HEK293 (cell line): ENCODE data around the gene TWF2.

Experiments
- CTCF ChIA-PET: fragments of 350-600 bp; formaldehyde crosslinking; extraction: SDS; loops from one replicate; lab custom pipeline; 2021; ENCODE audit warnings: antibody characterized with exemption; lab: Yijun Ruan, JAX
- POLR2A ChIA-PET: fragments of 300-600 bp; formaldehyde crosslinking; extraction: SDS; loops from one replicate; lab custom pipeline; 2020; ENCODE audit warnings: antibody characterized with exemption, inconsistent platforms; lab: Yijun Ruan, JAX
- H3K27ac ChIP-seq: fragments of 200-500 bp; sonication (Bioruptor generic); 2 replicates; pipeline ENCODE4 v1.5.1; 2014; ENCODE audit warnings: low read depth, low read length, control low read depth, inconsistent platforms; ENCODE audit errors: extremely low read depth
- H3K36me3 ChIP-seq, 2 experiments: fragments of 200-500 bp in 1 of 2; sonication (Bioruptor generic) in 1 of 2; 1 replicate in 1 of 2; 2 replicates in 1 of 2; pipeline ENCODE4 v1.5.1; 2014 to 2017; ENCODE audit warnings: inconsistent platforms in 2 of 2, low read length in 2 of 2; ENCODE audit not compliant: control insufficient read depth in 2 of 2, insufficient read depth in 1 of 2
- H3K4me1 ChIP-seq: fragments of 200-500 bp; sonication (Bioruptor generic); 2 replicates; pipeline ENCODE4 v1.5.1; 2014; ENCODE audit warnings: mild to moderate bottlenecking, low read length, inconsistent platforms; ENCODE audit not compliant: control insufficient read depth, insufficient read depth
- H3K4me3 ChIP-seq: 2 replicates; pipeline ENCODE4 v1.5.1; 2011; ENCODE audit warnings: low read depth, mild to moderate bottlenecking, control low read depth, low read length, moderate library complexity
- H3K9me3 ChIP-seq: fragments of 200-500 bp; sonication (Bioruptor generic); 2 replicates; pipeline ENCODE4 v1.5.1; 2014; ENCODE audit warnings: low read depth, low read length, inconsistent platforms; ENCODE audit not compliant: control insufficient read depth, insufficient read depth
- ATF2 ChIP-seq: fragments of 450-650 bp; formaldehyde crosslinking; IDR thresholded peaks from 2 replicates; pipeline ENCODE4 v1.5.1; 2016; ENCODE audit warnings: missing biosample characterization, missing genetic modification characterization, low read depth
- IKZF3 ChIP-seq: fragments of 450-650 bp; IDR thresholded peaks from 2 replicates; pipeline ENCODE4 v1.5.0; 2018; ENCODE audit warnings: missing biosample characterization, mild to moderate bottlenecking, missing genetic modification characterization, moderate library complexity
- INSM2 ChIP-seq: fragments of 450-650 bp; formaldehyde crosslinking; IDR thresholded peaks from 2 replicates; pipeline ENCODE4 v1.5.1; 2016; ENCODE audit warnings: missing biosample characterization, missing genetic modification characterization
- KLF16 ChIP-seq: fragments of 450-650 bp; formaldehyde crosslinking; IDR thresholded peaks from 2 replicates; pipeline ENCODE4 v1.5.1; 2017; ENCODE audit warnings: missing biosample characterization, missing genetic modification characterization
- KLF8 ChIP-seq: fragments of 450-650 bp; formaldehyde crosslinking; IDR thresholded peaks from 2 replicates; pipeline ENCODE4 v1.5.1; 2016; ENCODE audit warnings: missing biosample characterization, missing genetic modification characterization
- ZBTB20 ChIP-seq: fragments of 450-650 bp; formaldehyde crosslinking; IDR thresholded peaks from 2 replicates; pipeline ENCODE4 v1.5.1; 2016; ENCODE audit warnings: missing biosample characterization, missing genetic modification characterization
- ZBTB48 ChIP-seq: fragments of 450-650 bp; formaldehyde crosslinking; IDR thresholded peaks from 2 replicates; pipeline ENCODE4 v1.5.1; 2016; ENCODE audit warnings: missing biosample characterization, missing genetic modification characterization
- ZFP37 ChIP-seq: fragments of 450-650 bp; formaldehyde crosslinking; IDR thresholded peaks from 2 replicates; pipeline ENCODE4 v1.5.1; 2016; ENCODE audit warnings: missing biosample characterization, missing genetic modification characterization
- ZFP41 ChIP-seq: fragments of 450-650 bp; formaldehyde crosslinking; IDR thresholded peaks from 2 replicates; pipeline ENCODE4 v1.5.1; 2016; ENCODE audit warnings: missing biosample characterization, missing genetic modification characterization, borderline replicate concordance
- ZNF157 ChIP-seq: fragments of 450-650 bp; formaldehyde crosslinking; IDR thresholded peaks from 2 replicates; pipeline ENCODE4 v1.5.1; 2016; ENCODE audit warnings: missing biosample characterization, missing genetic modification characterization
- ZNF24 ChIP-seq: fragments of 450-650 bp; formaldehyde crosslinking; IDR thresholded peaks from 2 replicates; pipeline ENCODE4 v1.5.1; 2016; ENCODE audit warnings: missing biosample characterization, missing genetic modification characterization
- ZNF280D ChIP-seq: fragments of 450-650 bp; formaldehyde crosslinking; IDR thresholded peaks from 2 replicates; pipeline ENCODE4 v1.5.1; 2016; ENCODE audit warnings: missing biosample characterization, missing genetic modification characterization
- ZNF302 ChIP-seq: fragments of 450-650 bp; formaldehyde crosslinking; IDR thresholded peaks from 2 replicates; pipeline ENCODE4 v1.5.1; 2016; ENCODE audit warnings: missing biosample characterization, missing genetic modification characterization, low read depth
- ZNF366 ChIP-seq: fragments of 450-650 bp; formaldehyde crosslinking; conservative IDR thresholded peaks from 2 replicates; pipeline ENCODE4 v1.5.1; 2016; ENCODE audit warnings: missing biosample characterization, missing genetic modification characterization
- ZNF585B ChIP-seq: fragments of 450-650 bp; formaldehyde crosslinking; IDR thresholded peaks from 2 replicates; pipeline ENCODE4 v1.5.1; 2016; ENCODE audit warnings: missing biosample characterization, missing genetic modification characterization
- ZNF626 ChIP-seq: fragments of 450-650 bp; sonication (Bioruptor Pico); formaldehyde crosslinking; IDR thresholded peaks from 2 replicates; pipeline ENCODE4 v1.5.1; 2018; ENCODE audit warnings: missing biosample characterization, missing genetic modification characterization, inconsistent platforms
- ZNF677 ChIP-seq: fragments of 450-650 bp; IDR thresholded peaks from 2 replicates; pipeline ENCODE4 v1.5.0; 2018; ENCODE audit warnings: missing biosample characterization, mild to moderate bottlenecking, missing genetic modification characterization, moderate library complexity
- ZNF707 ChIP-seq: fragments of 450-650 bp; formaldehyde crosslinking; IDR thresholded peaks from 2 replicates; pipeline ENCODE4 v1.5.1; 2016; ENCODE audit warnings: missing biosample characterization, missing genetic modification characterization
- ZNF768 ChIP-seq: fragments of 450-650 bp; formaldehyde crosslinking; IDR thresholded peaks from 2 replicates; pipeline ENCODE4 v1.5.1; 2018; ENCODE audit warnings: missing biosample characterization, mild to moderate bottlenecking, missing genetic modification characterization
- ZNF777 ChIP-seq: fragments of 450-650 bp; formaldehyde crosslinking; IDR thresholded peaks from 2 replicates; pipeline ENCODE4 v1.5.1; 2017; ENCODE audit warnings: missing biosample characterization, missing genetic modification characterization, borderline replicate concordance
- ZNF830 ChIP-seq: fragments of 450-650 bp; IDR thresholded peaks from 2 replicates; pipeline ENCODE4 v1.5.0; 2018; ENCODE audit warnings: missing biosample characterization, missing genetic modification characterization, low read depth, mild to moderate bottlenecking, moderate library complexity
- TF ChIP-seq, protein P1 (sequence below): fragments of 450-650 bp; formaldehyde crosslinking; IDR thresholded peaks from 2 replicates; pipeline ENCODE4 v1.5.1; 2016; ENCODE audit warnings: missing biosample characterization, missing genetic modification characterization
- TF ChIP-seq, protein P2 (sequence below): fragments of 450-650 bp; formaldehyde crosslinking; IDR thresholded peaks from 2 replicates; pipeline ENCODE4 v1.5.1; 2016; ENCODE audit warnings: missing biosample characterization, missing genetic modification characterization, low read depth
- TF ChIP-seq, protein P3 (sequence below): fragments of 450-650 bp; formaldehyde crosslinking; IDR thresholded peaks from 2 replicates; pipeline ENCODE4 v1.5.1; 2017; ENCODE audit warnings: missing biosample characterization, missing genetic modification characterization

The TWF2 gene

DNA sequence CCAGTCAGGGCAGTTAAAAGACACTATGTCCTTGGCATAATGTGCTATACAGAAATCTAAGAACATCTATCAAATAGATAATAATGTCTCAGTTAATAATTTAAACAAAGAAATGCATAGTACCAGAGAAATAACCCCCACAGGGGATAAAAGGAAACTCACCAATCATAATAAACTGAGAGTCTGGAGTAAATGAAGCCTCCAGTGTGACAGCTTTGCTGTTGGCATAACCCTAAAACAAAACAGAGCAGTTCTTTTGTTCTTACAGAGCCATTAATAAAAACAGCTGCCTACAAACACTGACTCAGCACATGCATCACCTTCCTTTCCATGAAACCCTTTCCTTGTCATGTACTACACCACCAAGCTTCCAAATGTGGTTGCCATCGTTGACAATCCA lies 20.1 kb upstream of the TWF2 start (continued):
- no peak for TF ChIP-seq ZNF366 (tag by site-specific recombination)
- TF ChIP-seq, protein P1, sequence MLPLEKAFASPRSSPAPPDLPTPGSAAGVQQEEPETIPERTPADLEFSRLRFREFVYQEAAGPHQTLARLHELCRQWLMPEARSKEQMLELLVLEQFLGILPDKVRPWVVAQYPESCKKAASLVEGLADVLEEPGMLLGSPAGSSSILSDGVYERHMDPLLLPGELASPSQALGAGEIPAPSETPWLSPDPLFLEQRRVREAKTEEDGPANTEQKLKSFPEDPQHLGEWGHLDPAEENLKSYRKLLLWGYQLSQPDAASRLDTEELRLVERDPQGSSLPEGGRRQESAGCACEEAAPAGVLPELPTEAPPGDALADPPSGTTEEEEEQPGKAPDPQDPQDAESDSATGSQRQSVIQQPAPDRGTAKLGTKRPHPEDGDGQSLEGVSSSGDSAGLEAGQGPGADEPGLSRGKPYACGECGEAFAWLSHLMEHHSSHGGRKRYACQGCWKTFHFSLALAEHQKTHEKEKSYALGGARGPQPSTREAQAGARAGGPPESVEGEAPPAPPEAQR (tag by site-specific recombination): no peak
- TF ChIP-seq ZFP37: no peak
- no peak for TF ChIP-seq ZNF280D (tag by site-specific recombination)
- TF ChIP-seq ZNF626 (tag by site-specific recombination): no peak
- no peak for TF ChIP-seq ZNF157 (tag by site-specific recombination)
- no peak for TF ChIP-seq ZNF24
- no peak for TF ChIP-seq ZNF768 (tag by site-specific recombination)
- TF ChIP-seq ZNF302: no peak

DNA sequence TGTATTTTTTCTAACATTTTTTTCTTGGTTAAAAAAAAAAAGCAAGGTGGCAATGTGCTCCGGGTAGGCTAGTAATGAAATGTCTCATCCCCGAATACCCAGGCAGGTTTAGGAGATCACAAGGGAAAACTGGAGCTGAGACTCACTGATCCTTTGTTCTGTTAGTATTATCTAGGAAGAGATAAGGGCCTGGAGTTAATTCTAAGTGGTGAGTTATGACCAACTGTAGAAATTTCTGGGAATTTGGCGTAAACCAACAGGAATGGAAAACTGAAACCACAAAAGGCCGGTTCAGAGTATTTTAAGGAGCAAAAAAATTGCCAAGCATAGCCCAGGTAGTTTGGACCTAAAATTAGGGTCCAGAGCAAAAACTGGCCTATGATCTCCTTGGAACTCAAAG lies 19.0 kb upstream of the TWF2 start:
- POLR2A ChIA-PET: no interaction called here
- CTCF ChIA-PET: interaction anchor here (0.7 kb wide), 1 partner anchor 13 kb away, joined by 5 read pairs; no protein-coding TSS in a partner anchor
- H3K4me1 ChIP-seq: no peaks in the 10 kb centered on the region

DNA sequence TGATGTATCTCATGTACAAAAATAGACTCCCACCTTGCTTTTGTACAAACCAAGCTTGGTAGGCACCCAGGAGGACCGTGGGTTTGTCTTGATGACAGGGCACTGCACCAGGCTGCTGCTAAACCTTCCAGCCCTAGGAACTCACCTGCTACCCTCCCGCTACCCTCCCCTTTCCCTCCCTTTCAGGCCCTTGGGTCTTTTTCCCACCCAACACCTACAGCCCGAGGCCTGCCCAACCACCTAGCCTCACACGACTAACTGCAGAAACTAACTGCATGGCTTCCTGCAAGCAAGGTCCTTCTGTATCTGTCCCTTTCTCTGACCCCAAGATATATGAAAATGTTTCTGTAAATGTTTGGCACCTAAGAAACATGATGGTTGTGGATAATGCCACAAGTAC lies 17.7 kb upstream of the TWF2 start:
- CTCF ChIA-PET: no interaction called here
- TF ChIP-seq ZFP41 (tag by site-specific recombination) (no peak), INSM2 (tag by site-specific recombination) (no peak), ZNF707 (tag by site-specific recombination) (no peak), KLF16 (no peak)
- TF ChIP-seq, protein P2, sequence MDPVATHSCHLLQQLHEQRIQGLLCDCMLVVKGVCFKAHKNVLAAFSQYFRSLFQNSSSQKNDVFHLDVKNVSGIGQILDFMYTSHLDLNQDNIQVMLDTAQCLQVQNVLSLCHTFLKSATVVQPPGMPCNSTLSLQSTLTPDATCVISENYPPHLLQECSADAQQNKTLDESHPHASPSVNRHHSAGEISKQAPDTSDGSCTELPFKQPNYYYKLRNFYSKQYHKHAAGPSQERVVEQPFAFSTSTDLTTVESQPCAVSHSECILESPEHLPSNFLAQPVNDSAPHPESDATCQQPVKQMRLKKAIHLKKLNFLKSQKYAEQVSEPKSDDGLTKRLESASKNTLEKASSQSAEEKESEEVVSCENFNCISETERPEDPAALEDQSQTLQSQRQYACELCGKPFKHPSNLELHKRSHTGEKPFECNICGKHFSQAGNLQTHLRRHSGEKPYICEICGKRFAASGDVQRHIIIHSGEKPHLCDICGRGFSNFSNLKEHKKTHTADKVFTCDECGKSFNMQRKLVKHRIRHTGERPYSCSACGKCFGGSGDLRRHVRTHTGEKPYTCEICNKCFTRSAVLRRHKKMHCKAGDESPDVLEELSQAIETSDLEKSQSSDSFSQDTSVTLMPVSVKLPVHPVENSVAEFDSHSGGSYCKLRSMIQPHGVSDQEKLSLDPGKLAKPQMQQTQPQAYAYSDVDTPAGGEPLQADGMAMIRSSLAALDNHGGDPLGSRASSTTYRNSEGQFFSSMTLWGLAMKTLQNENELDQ (tag by site-specific recombination): no peak
- TF ChIP-seq, protein P3, sequence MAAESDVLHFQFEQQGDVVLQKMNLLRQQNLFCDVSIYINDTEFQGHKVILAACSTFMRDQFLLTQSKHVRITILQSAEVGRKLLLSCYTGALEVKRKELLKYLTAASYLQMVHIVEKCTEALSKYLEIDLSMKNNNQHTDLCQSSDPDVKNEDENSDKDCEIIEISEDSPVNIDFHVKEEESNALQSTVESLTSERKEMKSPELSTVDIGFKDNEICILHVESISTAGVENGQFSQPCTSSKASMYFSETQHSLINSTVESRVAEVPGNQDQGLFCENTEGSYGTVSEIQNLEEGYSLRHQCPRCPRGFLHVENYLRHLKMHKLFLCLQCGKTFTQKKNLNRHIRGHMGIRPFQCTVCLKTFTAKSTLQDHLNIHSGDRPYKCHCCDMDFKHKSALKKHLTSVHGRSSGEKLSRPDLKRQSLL: no peak

More for the DNA sequence above, 19.0 kb upstream of the TWF2 start:
- Histone ChIP-seq H3K36me3 (peaks cover 23 to 99% of the 10 kb centered on the region in 2 experiments), H3K27ac (no peak overlapping the region), H3K4me3 (no peak overlapping the region), H3K9me3 (no peaks in the 10 kb centered on the region)
- TF ChIP-seq ZNF585B (no peak), ZNF830 (tag by site-specific recombination) (no peak), ZNF777 (tag by site-specific recombination) (no peak), ZNF677 (no peak), ATF2 (tag by site-specific recombination) (no peak), KLF8 (tag by site-specific recombination) (no peak), IKZF3 (tag by site-specific recombination) (no peak), ZBTB48 (tag by site-specific recombination) (no peak), ZBTB20 (tag by site-specific recombination) (no peak)

More for the DNA sequence above, 17.7 kb upstream of the TWF2 start:
- peaks cover 16 to 97% of the 10 kb centered on the region in 2 experiments; a peak in 2 of 3 replicates for H3K36me3 ChIP-seq
- H3K9me3 ChIP-seq: no peaks in the 10 kb centered on the region
- H3K27ac ChIP-seq: no peak overlapping the region
- POLR2A ChIA-PET: no interaction called here
- no peaks in the 10 kb centered on the region for H3K4me1 ChIP-seq
- no peak overlapping the region for H3K4me3 ChIP-seq
